GM19467 (cell line): Measurements from ENCODE around the gene LSM5.

ENCODE experiments used
- ATAC-seq: cut with Tn5 transposase; IDR thresholded peaks from one replicate; pipeline ENCODE4 v1.9.1; 2021; ENCODE audit warnings: mild to moderate bottlenecking, moderate library complexity; ENCODE audit not compliant: unreplicated experiment

LSM5 gene

GRCh38 chr7:32462977-32463376 is 27.2 kb downstream of the LSM5 start:
- ATAC-seq: no peak

- ATAC-seq: no peak
Measured at GRCh38 chr7:32462451-32462850, 27.7 kb downstream of the LSM5 start.

- no peak for ATAC-seq
Measured at GRCh38 chr7:32461484-32461883, 28.7 kb downstream of the LSM5 start.

- ATAC-seq: no peak
Measured at GRCh38 chr7:32459788-32460187, 30.4 kb downstream of the LSM5 start.

- ATAC-seq: no peak
Measured at GRCh38 chr7:32458025-32458424, 32.2 kb downstream of the LSM5 start.

GRCh38 chr7:32453341-32454011 is 36.7 kb downstream of the LSM5 start:
- no peak for ATAC-seq

GRCh38 chr7:32447218-32447617 is 43.0 kb downstream of the LSM5 start:
- ATAC-seq: no peak

- ATAC-seq: no peak
Measured at GRCh38 chr7:32436146-32436928, 53.8 kb downstream of the LSM5 start.
